Neural cell (in vitro differentiated cells): Measurements from ENCODE around the gene HPCA.

Experiments
- MXI1 ChIP-seq: fragments of 450-650 bp; conservative IDR thresholded peaks from 2 replicates; pipeline ENCODE4 v1.6.1; 2014; ENCODE audit warnings: antibody characterized with exemption, mild to moderate bottlenecking; ENCODE audit not compliant: poor library complexity, severe bottlenecking
- REST ChIP-seq: IDR thresholded peaks from 2 replicates; pipeline ENCODE4 v1.6.1; 2012; ENCODE audit warnings: borderline replicate concordance
- TAF1 ChIP-seq: IDR thresholded peaks from 2 replicates; pipeline ENCODE4 v1.6.1; 2012; ENCODE audit warnings: low read depth
- TF ChIP-seq, protein P1 (sequence below): fragments of 450-650 bp; IDR thresholded peaks from 2 replicates; pipeline ENCODE4 v1.5.1; 2014; ENCODE audit warnings: antibody characterized with exemption, mild to moderate bottlenecking, moderate library complexity; ENCODE audit not compliant: poor library complexity, severe bottlenecking

DNA sequence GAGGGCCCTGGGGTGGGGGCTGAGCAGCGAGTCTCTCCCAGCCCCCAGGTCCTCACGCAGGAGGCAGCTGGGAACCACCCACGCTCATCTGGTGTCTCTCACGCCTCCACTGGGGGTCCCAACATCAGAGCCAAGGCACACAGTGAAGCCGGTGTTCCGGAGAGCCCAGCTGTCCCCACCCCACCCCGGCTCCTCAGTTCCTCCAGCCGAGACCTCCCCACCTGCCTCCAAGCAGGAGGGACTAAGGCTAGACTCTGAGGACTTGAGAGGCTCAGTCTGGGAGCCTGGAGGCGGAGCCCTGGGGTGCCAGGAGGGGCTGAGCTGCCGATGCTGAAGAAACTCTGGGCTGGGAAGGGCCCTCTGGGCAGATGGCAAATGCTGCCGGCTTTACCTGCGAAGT, 1.6 kb upstream of the HPCA start:
- TF ChIP-seq, protein P1, sequence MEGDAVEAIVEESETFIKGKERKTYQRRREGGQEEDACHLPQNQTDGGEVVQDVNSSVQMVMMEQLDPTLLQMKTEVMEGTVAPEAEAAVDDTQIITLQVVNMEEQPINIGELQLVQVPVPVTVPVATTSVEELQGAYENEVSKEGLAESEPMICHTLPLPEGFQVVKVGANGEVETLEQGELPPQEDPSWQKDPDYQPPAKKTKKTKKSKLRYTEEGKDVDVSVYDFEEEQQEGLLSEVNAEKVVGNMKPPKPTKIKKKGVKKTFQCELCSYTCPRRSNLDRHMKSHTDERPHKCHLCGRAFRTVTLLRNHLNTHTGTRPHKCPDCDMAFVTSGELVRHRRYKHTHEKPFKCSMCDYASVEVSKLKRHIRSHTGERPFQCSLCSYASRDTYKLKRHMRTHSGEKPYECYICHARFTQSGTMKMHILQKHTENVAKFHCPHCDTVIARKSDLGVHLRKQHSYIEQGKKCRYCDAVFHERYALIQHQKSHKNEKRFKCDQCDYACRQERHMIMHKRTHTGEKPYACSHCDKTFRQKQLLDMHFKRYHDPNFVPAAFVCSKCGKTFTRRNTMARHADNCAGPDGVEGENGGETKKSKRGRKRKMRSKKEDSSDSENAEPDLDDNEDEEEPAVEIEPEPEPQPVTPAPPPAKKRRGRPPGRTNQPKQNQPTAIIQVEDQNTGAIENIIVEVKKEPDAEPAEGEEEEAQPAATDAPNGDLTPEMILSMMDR = no peak
- TF ChIP-seq MXI1 (no peak), TAF1 (no peak), REST (no peak)
